AG10803 (cell line): ENCODE results near the gene CATSPERE.
A peak's percentile ranks its signal among the peaks of the same experiment; 100 is the strongest.

ENCODE experiments used
- DNase-seq: peaks from one replicate; pipeline ENCODE4 v3.0.0; 2010; ENCODE audit warnings: low read depth
- H3K4me3 ChIP-seq: 2 replicates; pipeline ENCODE4 v1.5.1; 2011; ENCODE audit warnings: mild to moderate bottlenecking, low read length, control low read depth
- CTCF ChIP-seq: conservative IDR thresholded peaks from 2 replicates; pipeline ENCODE4 v1.5.1; 2011; ENCODE audit warnings: mild to moderate bottlenecking, low read length, control low read depth, inconsistent platforms

Gene CATSPERE

GRCh38 chr1:244461245-244462071, at the start of gene CATSPERE:
TSS of gene CATSPERE (plus strand) at chr1:244461273. CDS start at chr1:244461430, 157 bp downstream.
- DNase-seq, result peak; percentile 87
- peak within 1 kb of the TSS; percentile 73 for H3K4me3 ChIP-seq
- TF ChIP-seq CTCF, result no peak

GRCh38 chr1:244412176-244412575, 48.9 kb upstream of the CATSPERE start:
- no peak for TF ChIP-seq CTCF
- no peak overlapping the region for H3K4me3 ChIP-seq
- no peak for DNase-seq

GRCh38 chr1:244413736-244414135, 47.3 kb upstream of the CATSPERE start:
- no peak for DNase-seq
- H3K4me3 ChIP-seq, result no peak overlapping the region
- no peak for TF ChIP-seq CTCF

- peak; percentile 66 for DNase-seq
Observed at GRCh38 chr1:244414543-244414942, 46.5 kb upstream of the CATSPERE start.

GRCh38 chr1:244419024-244419423, 42.0 kb upstream of the CATSPERE start:
- no peak for DNase-seq
- no peak for TF ChIP-seq CTCF
- no peak overlapping the region for H3K4me3 ChIP-seq

More at GRCh38 chr1:244414543-244414942, 46.5 kb upstream of the CATSPERE start:
- H3K4me3 ChIP-seq, result no peak overlapping the region
- peak; percentile 52 for TF ChIP-seq CTCF

GRCh38 chr1:244422174-244422573, 38.9 kb upstream of the CATSPERE start:
- H3K4me3 ChIP-seq, result no peak overlapping the region
- DNase-seq, result no peak
- TF ChIP-seq CTCF, result no peak
